Measurements from ENCODE around the gene PPP1R3E.
"Not testable (repeated sequence)": the region's sequence is repeated elsewhere in the genome, so short reads cannot be mapped to it uniquely, and the experiment has no call there.

GRCh38 chr14:23325746-23326145 lies 23.1 kb upstream of the PPP1R3E start:
- TF ChIP-seq ZSCAN22 (CRISPR knock-in tag; IDR thresholded peaks at IDR 0.05); ZNF569 (CRISPR knock-in tag; IDR thresholded peaks at IDR 0.05; ENCODE audit: borderline replicate concordance); ZNF782 (CRISPR knock-in tag; IDR thresholded peaks at IDR 0.05; ENCODE audit: borderline replicate concordance); SRSF9 (IDR thresholded peaks at IDR 0.05; ENCODE audit: borderline replicate concordance, insufficient read depth, low read depth, low read length, poor library complexity, severe bottlenecking); DRAP1 (CRISPR knock-in tag; IDR thresholded peaks at IDR 0.05); HDAC2 (CRISPR knock-in tag; IDR thresholded peaks at IDR 0.05); SNAI1 (CRISPR knock-in tag; IDR thresholded peaks at IDR 0.05; ENCODE audit: borderline replicate concordance); MXD4 (CRISPR knock-in tag; IDR thresholded peaks at IDR 0.05); YY1 (IDR thresholded peaks at IDR 0.05; ENCODE audit: insufficient read depth, insufficient replicate concordance, low read depth, low read length); JUND (CRISPR knock-in tag; IDR thresholded peaks at IDR 0.05); CBX2 (IDR thresholded peaks at IDR 0.05; ENCODE audit: low read depth, low read length); CBX2 (CRISPR knock-in tag; IDR thresholded peaks at IDR 0.05; ENCODE audit: low read depth); GLI4 (CRISPR knock-in tag; IDR thresholded peaks at IDR 0.05; ENCODE audit: borderline replicate concordance): not testable (repeated sequence)
